Esophagus squamous epithelium (tissue), 5 donors: ENCODE measurements around the gene GNA14. TPM values are rescaled to one million over a fixed set of nuclear protein-coding genes. Genes with fewer than 3 reads are reported as not detected.
"Not testable (repeated sequence)": the region's sequence is repeated elsewhere in the genome, so short reads cannot be mapped to it uniquely, and the experiment has no call there.

Experiments
- DNase-seq: peaks from one replicate; lab custom pipeline; 2025; lab: John Stamatoyannopoulos, UW
- H3K27ac ChIP-seq, 4 donors: fragments of 200-600 bp; sonication (generic); one replicate each; pipeline ENCODE4 v1.5.1; 2016 to 2019; ENCODE audit warnings: mild to moderate bottlenecking in 1 of 4
- H3K27me3 ChIP-seq, 4 donors: fragments of 200-600 bp; sonication (generic); 1 replicate in 3 of 4; 2 replicates in 1 of 4; pipeline versions ENCODE4 v1.5.1 to v1.6.0; 2017 to 2021; ENCODE audit warnings: antibody characterized with exemption in 1 of 4
- H3K36me3 ChIP-seq, 3 donors: fragments of 200-600 bp; sonication (generic); one replicate each; pipeline ENCODE4 v1.5.1; 2016 to 2019
- H3K4me1 ChIP-seq, 3 donors: fragments of 200-600 bp; sonication (generic); one replicate each; pipeline ENCODE4 v1.5.1; 2017 to 2019
- H3K4me3 ChIP-seq, 4 donors: fragments of 200-600 bp; sonication (generic); 1 replicate in 3 of 4; 2 replicates in 1 of 4; pipeline ENCODE4 v1.5.1; 2016 to 2019; ENCODE audit warnings: mild to moderate bottlenecking in 2 of 4, moderate library complexity in 1 of 4
- H3K9me3 ChIP-seq, 3 donors: fragments of 200-600 bp; sonication (generic); one replicate each; pipeline ENCODE4 v1.5.1; 2016 to 2019
- POLR2A ChIP-seq, 4 donors: fragments of 450-650 bp; IDR thresholded peaks; one replicate each; pipeline ENCODE4 v1.6.1; 2017; ENCODE audit warnings: antibody characterized with exemption in 4 of 4, mild to moderate bottlenecking in 4 of 4, moderate library complexity in 3 of 4
- WGBS, 2 donors: methylation state at CpG; one replicate each; pipeline ENCODE4 v1.1.5; 2018; 5-methylcytosine and 5-hydroxymethylcytosine counted together
- intact Hi-C: fragments of 100-400 bp; cut with DNase I; formaldehyde crosslinking; loops from one replicate; pipeline ENCODE4 v1.15.0; 2022
- total RNA-seq, 4 donors: library from RNA; depleted of rRNA; stranded (reverse); fragments of >200 nt; gene quantifications; one replicate each; pipeline ENCODE4 v1.1.0, GENCODE V29; 2016
- TF ChIP-seq, protein P1 (sequence below), 6 experiments: fragments of 450-650 bp in 4 of 6; fragments of 200-600 bp in 2 of 6; sonication (generic) in 2 of 6; IDR thresholded peaks; one replicate each; pipeline ENCODE4 v1.5.1; 2016 to 2019; ENCODE audit warnings: antibody characterized with exemption in 6 of 6, mild to moderate bottlenecking in 4 of 6, moderate library complexity in 4 of 6
- donor health status: DM: yes; HTN: yes; CAD: no.

Gene GNA14
- total RNA-seq, 4 donors from 2014 or later = 0.35 to 4.0 (median 2.2) TPM

GRCh38 chr9:77640741-77641580 lies 7.2 kb downstream of the GNA14 start:
- no peak for DNase-seq
- WGBS, 2 donors = 67 to 84% methylated on average over 7 to 8 of the region's 8 CpGs
- Histone ChIP-seq H3K9me3 (no peaks in the 10 kb centered on the region), H3K27me3 (peaks cover 0 to under 1% (median 0%) of the 10 kb centered on the region in 4 donors), H3K27ac (no peak overlapping the region), H3K36me3 (no peaks in the 10 kb centered on the region), H3K4me1 (peaks cover 0 to 11% (median 0%) of the 10 kb centered on the region in 3 donors), H3K4me3 (no peak overlapping the region)
- intact Hi-C loops = loop anchor here (10.0 kb wide), 1 partner anchor 176 kb away; no protein-coding TSS in a partner anchor
- no peak for TF ChIP-seq POLR2A (IDR thresholded peaks at IDR 0.05)
- TF ChIP-seq, protein P1, sequence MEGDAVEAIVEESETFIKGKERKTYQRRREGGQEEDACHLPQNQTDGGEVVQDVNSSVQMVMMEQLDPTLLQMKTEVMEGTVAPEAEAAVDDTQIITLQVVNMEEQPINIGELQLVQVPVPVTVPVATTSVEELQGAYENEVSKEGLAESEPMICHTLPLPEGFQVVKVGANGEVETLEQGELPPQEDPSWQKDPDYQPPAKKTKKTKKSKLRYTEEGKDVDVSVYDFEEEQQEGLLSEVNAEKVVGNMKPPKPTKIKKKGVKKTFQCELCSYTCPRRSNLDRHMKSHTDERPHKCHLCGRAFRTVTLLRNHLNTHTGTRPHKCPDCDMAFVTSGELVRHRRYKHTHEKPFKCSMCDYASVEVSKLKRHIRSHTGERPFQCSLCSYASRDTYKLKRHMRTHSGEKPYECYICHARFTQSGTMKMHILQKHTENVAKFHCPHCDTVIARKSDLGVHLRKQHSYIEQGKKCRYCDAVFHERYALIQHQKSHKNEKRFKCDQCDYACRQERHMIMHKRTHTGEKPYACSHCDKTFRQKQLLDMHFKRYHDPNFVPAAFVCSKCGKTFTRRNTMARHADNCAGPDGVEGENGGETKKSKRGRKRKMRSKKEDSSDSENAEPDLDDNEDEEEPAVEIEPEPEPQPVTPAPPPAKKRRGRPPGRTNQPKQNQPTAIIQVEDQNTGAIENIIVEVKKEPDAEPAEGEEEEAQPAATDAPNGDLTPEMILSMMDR (IDR thresholded peaks at IDR 0.05) = no peak

GRCh38 chr9:77632652-77633051 lies 15.5 kb downstream of the GNA14 start:
- intact Hi-C loops = no loop called here
- no peaks in the 10 kb centered on the region for H3K27me3 ChIP-seq
- H3K4me1 ChIP-seq = no peaks in the 10 kb centered on the region
- no peak for DNase-seq
- no CpG with 5 or more reads among the region's 5 CpGs for WGBS, 2 donors
- H3K9me3 ChIP-seq = no peaks in the 10 kb centered on the region
- H3K27ac ChIP-seq = no peak overlapping the region
- no peaks in the 10 kb centered on the region for H3K36me3 ChIP-seq
- no peak overlapping the region for H3K4me3 ChIP-seq
- no peak for TF ChIP-seq POLR2A (IDR thresholded peaks at IDR 0.05)
- TF ChIP-seq, protein P1 (IDR thresholded peaks at IDR 0.05) = no peak

GRCh38 chr9:77628864-77629263 lies 19.3 kb downstream of the GNA14 start:
- H3K4me1 ChIP-seq, H3K4me3 ChIP-seq, H3K27me3 ChIP-seq, DNase-seq, H3K27ac ChIP-seq, H3K9me3 ChIP-seq, intact Hi-C loops, H3K36me3 ChIP-seq: not testable (repeated sequence)
- 85 to 86% methylated on average over 4 of the region's 4 CpGs for WGBS, 2 donors

- H3K9me3 ChIP-seq = no peaks in the 10 kb centered on the region
- DNase-seq = no peak
- peaks cover 0 to 12% (median 0%) of the 10 kb centered on the region in 3 donors for H3K4me1 ChIP-seq
- TF ChIP-seq, protein P1 (IDR thresholded peaks at IDR 0.05) = no peak
- no peak for TF ChIP-seq POLR2A (IDR thresholded peaks at IDR 0.05)
- intact Hi-C loops = no loop called here
- no peaks in the 10 kb centered on the region for H3K36me3 ChIP-seq
- no peak overlapping the region for H3K27ac ChIP-seq
- WGBS, 2 donors = 54 to 63% methylated on average over 2 to 4 of the region's 4 CpGs
- H3K27me3 ChIP-seq = no peaks in the 10 kb centered on the region
- no peak overlapping the region for H3K4me3 ChIP-seq
These were observed 31.9 kb downstream of the GNA14 start for GRCh38 chr9:77616191-77616590.

DNA sequence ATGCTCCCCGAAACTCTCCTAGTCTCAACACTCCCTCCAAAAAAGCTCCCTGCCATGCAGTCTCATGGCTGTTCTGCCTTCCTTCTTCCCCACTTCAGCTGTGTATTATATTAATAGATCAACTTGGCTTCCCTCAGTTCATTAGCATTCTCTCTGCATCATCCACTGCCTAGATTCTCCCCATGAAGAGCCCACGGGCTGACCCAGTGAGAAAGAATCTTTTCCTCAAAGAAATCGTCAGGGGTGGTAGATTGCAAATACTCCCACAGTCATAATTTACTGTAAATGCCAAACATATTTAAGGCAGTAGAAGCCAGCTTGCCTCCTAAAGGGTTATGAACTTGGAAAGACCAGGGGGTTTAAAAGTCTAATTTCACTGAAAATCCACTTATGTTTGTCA lies 33.5 kb downstream of the GNA14 start:
- H3K27ac ChIP-seq = no peak overlapping the region
- H3K27me3 ChIP-seq = no peaks in the 10 kb centered on the region
- intact Hi-C loops = no loop called here
- no peaks in the 10 kb centered on the region for H3K9me3 ChIP-seq
- H3K4me3 ChIP-seq = no peak overlapping the region
- no peak for DNase-seq
- no peaks in the 10 kb centered on the region for H3K36me3 ChIP-seq
- H3K4me1 ChIP-seq = peaks cover 0 to 5% (median 0%) of the 10 kb centered on the region in 3 donors
- WGBS, 2 donors = 50 to 59% methylated on average over 3 of the region's 3 CpGs
- no peak for TF ChIP-seq POLR2A (IDR thresholded peaks at IDR 0.05)
- TF ChIP-seq, protein P1 (IDR thresholded peaks at IDR 0.05) = no peak
